PC-9 (cell line): Measurements from ENCODE around the gene TRPC4. TPM values are rescaled to one million over a fixed set of nuclear protein-coding genes. Genes with fewer than 3 reads are reported as not detected.
A peak's percentile ranks its signal among the peaks of the same experiment; 100 is the strongest.

Experiments used
- BruUV-seq: library from RNA; stranded (reverse); fragments of 400-500 nt; replicated peaks from 2 replicates; lab custom pipeline; 2021; lab: Mats Ljungman, UMichigan
- CTCF ChIA-PET: fragments of 300-600 bp; sonication (Branson Sonifier 250); formaldehyde crosslinking; loops from one replicate; lab custom pipeline; 2022; ENCODE audit warnings: antibody characterized with exemption; lab: Charles Lee
- POLR2A ChIA-PET: fragments of 300-600 bp; sonication (Branson Sonifier 250); formaldehyde crosslinking; loops from one replicate; lab custom pipeline; 2022; ENCODE audit warnings: antibody characterized with exemption; ENCODE audit not compliant: unreplicated experiment; lab: Charles Lee
- DNase-seq, 2 experiments: peaks; one replicate each; pipeline versions ENCODE4 v3.0.0 to v3.0.0-alpha.2; 2015 to 2022; ENCODE audit warnings: mixed read lengths in 1 of 2
- H2AFZ ChIP-seq: fragments of 200-600 bp; sonication (generic); 2 replicates; pipeline ENCODE4 v1.8.1; 2017; ENCODE audit warnings: antibody characterized with exemption
- H3F3A ChIP-seq: fragments of 200-600 bp; sonication (generic); 2 replicates; pipeline ENCODE4 v1.8.1; 2017; ENCODE audit warnings: antibody characterized with exemption, mild to moderate bottlenecking, low read depth; ENCODE audit not compliant: insufficient read depth
- H3K27ac ChIP-seq: fragments of 200-600 bp; sonication (generic); 2 replicates; pipeline ENCODE4 v1.6.1; 2016; ENCODE audit warnings: mixed run types
- H3K27me3 ChIP-seq: fragments of 200-600 bp; sonication (generic); 2 replicates; pipeline ENCODE4 v1.6.1; 2016; ENCODE audit warnings: low read depth, mixed run types; ENCODE audit not compliant: insufficient read depth
- H3K36me3 ChIP-seq: fragments of 200-600 bp; sonication (generic); 2 replicates; pipeline ENCODE4 v1.6.1; 2016; ENCODE audit warnings: low read depth, mixed run types
- H3K4me1 ChIP-seq: fragments of 200-600 bp; sonication (generic); replicated peaks from 2 replicates; pipeline ENCODE4 v1.6.1; 2016; ENCODE audit warnings: mixed run types; ENCODE audit not compliant: insufficient read depth
- H3K4me2 ChIP-seq: fragments of 200-600 bp; sonication (generic); 2 replicates; pipeline ENCODE4 v1.6.1; 2017; ENCODE audit warnings: mixed run types
- H3K4me3 ChIP-seq: fragments of 200-600 bp; sonication (generic); 2 replicates; pipeline ENCODE4 v1.6.1; 2016; ENCODE audit warnings: mixed run types
- H3K79me2 ChIP-seq: fragments of 200-600 bp; sonication (generic); 2 replicates; pipeline ENCODE4 v1.6.1; 2017; ENCODE audit warnings: low read depth, mixed run types
- H3K9me2 ChIP-seq: fragments of 200-600 bp; sonication (generic); 2 replicates; pipeline ENCODE4 v1.8.1; 2017; ENCODE audit warnings: mild to moderate bottlenecking; ENCODE audit not compliant: insufficient read depth
- H3K9me3 ChIP-seq: fragments of 200-600 bp; sonication (generic); 2 replicates; pipeline ENCODE4 v1.8.1; 2016; ENCODE audit warnings: low read depth; ENCODE audit not compliant: insufficient read depth
- H4K20me1 ChIP-seq: fragments of 200-600 bp; sonication (generic); 2 replicates; pipeline ENCODE4 v1.8.1; 2017; ENCODE audit not compliant: insufficient read depth
- CTCF ChIP-seq: fragments of 200-600 bp; sonication (generic); conservative IDR thresholded peaks from 2 replicates; pipeline ENCODE4 v1.6.1; 2017; ENCODE audit warnings: mixed run types, antibody characterized with exemption, mild to moderate bottlenecking, moderate library complexity
- EZH2 ChIP-seq: fragments of 200-600 bp; sonication (generic); IDR thresholded peaks from 2 replicates; pipeline ENCODE4 v1.8.0; 2017; ENCODE audit warnings: antibody characterized with exemption, low read depth
- intact Hi-C: fragments of 100-400 bp; cut with micrococcal nuclease; formaldehyde crosslinking; loops from one replicate; pipeline ENCODE4 v1.10.0; 2022; ENCODE audit not compliant: unreplicated experiment
- total RNA-seq: library from RNA; stranded (reverse); gene quantifications from 2 replicates; pipeline ENCODE4 v1.2.3, GENCODE V29; 2021

Gene TRPC4
- total RNA-seq, 1 experiment from 2014 or later: 1.7 TPM

- no peaks in the 10 kb centered on the region; the same call in 1 of the 2 replicates for H3K9me2 ChIP-seq
- H3F3A ChIP-seq: no peaks in the 10 kb centered on the region
- H3K4me1 ChIP-seq: no peaks in the 10 kb centered on the region
- no peaks in the 10 kb centered on the region for H3K79me2 ChIP-seq
- no peak overlapping the region for H3K4me2 ChIP-seq
- no peak for TF ChIP-seq EZH2
- no peak for TF ChIP-seq CTCF
- no peak overlapping the region for H3K27ac ChIP-seq
- H3K4me3 ChIP-seq: no peak overlapping the region
- no peak for DNase-seq
- H2AFZ ChIP-seq: no peak overlapping the region
- no peaks in the 10 kb centered on the region for H3K27me3 ChIP-seq
- H3K9me3 ChIP-seq: no peaks in the 10 kb centered on the region
- intact Hi-C loops: no loop called here
- no TSS peak for BruUV-seq
- no peaks in the 10 kb centered on the region for H4K20me1 ChIP-seq
- ChIA-PET CTCF (no interaction called here), POLR2A (no interaction called here)
- H3K36me3 ChIP-seq: no peaks in the 10 kb centered on the region
Measured at GRCh38 chr13:37729876-37730275, 139.7 kb downstream of the TRPC4 start.

GRCh38 chr13:37716420-37717195, 153.0 kb downstream of the TRPC4 start:
- no peaks in the 10 kb centered on the region for H3K36me3 ChIP-seq
- BruUV-seq: no TSS peak
- H3K79me2 ChIP-seq: no peaks in the 10 kb centered on the region
- no peaks in the 10 kb centered on the region for H3K27me3 ChIP-seq
- H2AFZ ChIP-seq: no peak overlapping the region
- H3F3A ChIP-seq: peaks cover 9% of the 10 kb centered on the region; the same call in 1 of the 2 replicates
- no peaks in the 10 kb centered on the region for H4K20me1 ChIP-seq
- H3K4me3 ChIP-seq: no peak overlapping the region
- TF ChIP-seq EZH2 (no peak), CTCF (no peak)
- ChIA-PET CTCF (no interaction called here), POLR2A (no interaction called here)
- peaks cover 18% of the 10 kb centered on the region for H3K4me1 ChIP-seq
- no peaks in the 10 kb centered on the region for H3K9me3 ChIP-seq
- H3K4me2 ChIP-seq: no peak overlapping the region
- no peak overlapping the region for H3K27ac ChIP-seq
- no peak for DNase-seq
- intact Hi-C loops: no loop called here
- H3K9me2 ChIP-seq: no peaks in the 10 kb centered on the region

- Histone ChIP-seq H3K27me3 (no peaks in the 10 kb centered on the region), H3K79me2 (no peaks in the 10 kb centered on the region), H3K4me1 (peaks cover 18% of the 10 kb centered on the region), H3K9me2 (no peaks in the 10 kb centered on the region), H2AFZ (no peak overlapping the region), H4K20me1 (no peaks in the 10 kb centered on the region), H3K36me3 (no peaks in the 10 kb centered on the region), H3K27ac (no peak overlapping the region), H3K9me3 (no peaks in the 10 kb centered on the region), H3F3A (peaks cover 9% of the 10 kb centered on the region; the same call in 1 of the 2 replicates), H3K4me2 (0 out of 2 replicates have a peak overlapping the region, but pooled peaks have one; percentile 5), H3K4me3 (no peak overlapping the region)
- ChIA-PET CTCF (no interaction called here), POLR2A (no interaction called here)
- no peak for TF ChIP-seq EZH2
- BruUV-seq: no TSS peak
- intact Hi-C loops: loop anchor here (1.0 kb wide), 1 partner anchor 59 kb away; no protein-coding TSS in a partner anchor
- peak; percentile 7 to 82 for DNase-seq
Measured at GRCh38 chr13:37715606-37716015, 154.0 kb downstream of the TRPC4 start.
